GM12892 (cell line): ENCODE measurements around the gene HHAT.

Source experiments
- DNase-seq: peaks from one replicate; pipeline ENCODE4 v3.0.0; 2011; ENCODE audit not compliant: insufficient read length
- FAIRE-seq: peaks from 2 replicates; lab custom pipeline; 2011; peaks lifted over from hg19 to GRCh38; lab: Jason Lieb, UNC
- POLR2A ChIP-seq: IDR thresholded peaks from 2 replicates; pipeline ENCODE4 v1.6.1; 2011; ENCODE audit warnings: low read depth, low read length, control low read depth
- POLR2AphosphoS5 ChIP-seq: IDR thresholded peaks from 2 replicates; pipeline ENCODE4 v1.6.1; 2011; ENCODE audit warnings: low read depth, low read length, control low read depth
- TAF1 ChIP-seq: IDR thresholded peaks from 2 replicates; pipeline ENCODE4 v1.6.1; 2011; ENCODE audit warnings: low read depth, mild to moderate bottlenecking, control low read depth, low read length, borderline replicate concordance

Gene HHAT

DNA sequence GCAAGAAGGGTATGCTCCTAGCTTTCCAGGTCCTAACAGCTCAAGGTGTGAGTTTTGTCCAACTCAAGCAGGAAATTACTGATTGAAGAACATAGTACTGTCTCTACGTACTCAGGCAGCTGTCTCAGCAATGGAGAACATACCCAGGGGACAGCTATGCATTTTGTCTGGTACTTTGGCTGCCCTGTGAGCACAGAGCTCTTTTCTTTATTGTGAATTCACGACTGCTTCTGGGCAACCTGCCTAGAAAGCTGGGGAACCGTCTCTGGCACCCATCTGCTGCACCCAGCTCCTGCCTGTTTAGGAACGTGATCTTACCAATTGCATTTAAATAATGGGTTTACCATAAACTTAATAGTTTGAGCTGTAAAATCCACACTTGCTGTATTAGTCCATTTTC, 258.1 kb downstream of the HHAT start:
- TF ChIP-seq POLR2AphosphoS5 (no peak), TAF1 (no peak), POLR2A (no peak)
- no peak for DNase-seq
- no peak for FAIRE-seq

DNA sequence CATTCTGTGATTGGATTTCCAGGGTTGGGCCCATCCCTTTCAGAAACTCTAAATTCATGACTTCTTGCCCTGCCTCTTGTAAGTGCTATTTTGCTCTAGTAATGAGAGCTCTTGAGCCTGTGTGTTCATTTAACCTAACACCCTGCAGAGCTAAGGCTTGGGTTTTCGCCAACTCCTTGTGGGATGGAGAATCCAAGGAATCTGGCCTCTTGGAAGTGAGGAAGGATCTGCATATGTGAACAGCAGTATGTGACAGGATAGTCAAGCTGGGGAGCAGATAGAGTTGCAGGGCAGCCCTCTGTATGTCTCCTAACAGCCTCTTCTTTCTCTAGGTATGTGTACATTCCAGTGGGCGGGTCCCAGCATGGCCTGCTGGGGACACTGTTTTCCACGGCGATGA, 258.9 kb downstream of the HHAT start:
- DNase-seq (no peak), FAIRE-seq (no peak)
- TF ChIP-seq TAF1 (no peak), POLR2A (no peak)

- no peak for FAIRE-seq
- no peak for DNase-seq
Observed at GRCh38 chr1:210588357-210588756, 259.7 kb downstream of the HHAT start.

GRCh38 chr1:210588946-210589345, 260.2 kb downstream of the HHAT start:
- no peak for TF ChIP-seq POLR2AphosphoS5
- no peak for TF ChIP-seq TAF1
- no peak for TF ChIP-seq POLR2A
- DNase-seq (no peak), FAIRE-seq (no peak)

More at GRCh38 chr1:210588357-210588756, 259.7 kb downstream of the HHAT start:
- no peak for TF ChIP-seq POLR2A
- TF ChIP-seq TAF1, result no peak
- TF ChIP-seq POLR2AphosphoS5, result no peak

- no peak for FAIRE-seq
- TF ChIP-seq POLR2AphosphoS5, result no peak
- TF ChIP-seq POLR2A, result no peak
- no peak for TF ChIP-seq TAF1
Observed at GRCh38 chr1:210591214-210591613, 262.5 kb downstream of the HHAT start.

GRCh38 chr1:210594605-210595004, 265.9 kb downstream of the HHAT start:
- FAIRE-seq, result no peak
- TF ChIP-seq POLR2AphosphoS5, result no peak
- TF ChIP-seq TAF1, result no peak
- no peak for TF ChIP-seq POLR2A
- no peak for DNase-seq

More at GRCh38 chr1:210591214-210591613, 262.5 kb downstream of the HHAT start:
- no peak for DNase-seq

GRCh38 chr1:210596641-210597040, 267.9 kb downstream of the HHAT start:
- TF ChIP-seq TAF1, result no peak
- TF ChIP-seq POLR2A, result no peak
- TF ChIP-seq POLR2AphosphoS5, result no peak
- DNase-seq, result no peak
- no peak for FAIRE-seq

- DNase-seq (no peak), FAIRE-seq (peak; percentile 24)
- TF ChIP-seq TAF1 (no peak), POLR2A (no peak), POLR2AphosphoS5 (no peak)
Observed at GRCh38 chr1:210597555-210598134, 268.9 kb downstream of the HHAT start.

GRCh38 chr1:210598135-210598652, 269.5 kb downstream of the HHAT start:
- TF ChIP-seq POLR2A, result no peak
- TF ChIP-seq POLR2AphosphoS5, result no peak
- no peak for TF ChIP-seq TAF1
- DNase-seq, result no peak
- no peak for FAIRE-seq

- TF ChIP-seq TAF1 (no peak), POLR2AphosphoS5 (no peak)
- no peak for DNase-seq
- FAIRE-seq, result no peak
Observed at GRCh38 chr1:210600421-210601159, 271.9 kb downstream of the HHAT start.

- FAIRE-seq, result no peak
Observed at GRCh38 chr1:210603123-210603522, 274.4 kb downstream of the HHAT start.

DNA sequence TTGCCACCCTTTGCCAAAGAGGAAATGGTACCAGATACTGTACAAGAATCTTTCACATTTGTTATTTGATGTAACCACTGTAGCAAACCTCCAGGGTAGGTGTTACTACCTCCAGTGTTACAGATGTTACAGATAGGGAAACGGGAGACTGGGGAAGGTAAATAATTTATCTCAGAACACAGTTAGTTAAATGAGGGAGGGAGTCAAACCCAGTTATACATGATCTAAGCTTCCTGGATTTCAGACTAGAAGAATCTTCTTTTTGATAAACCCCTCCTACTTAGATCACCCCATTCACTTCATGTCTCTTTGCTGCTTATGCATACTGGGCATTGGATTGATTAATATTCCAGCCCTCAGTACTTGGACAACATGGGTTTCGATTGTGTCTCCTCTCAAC, 276.4 kb downstream of the HHAT start:
- DNase-seq, result no peak
- TF ChIP-seq TAF1 (no peak), POLR2AphosphoS5 (no peak), POLR2A (no peak)
- FAIRE-seq, result no peak

More at GRCh38 chr1:210603123-210603522, 274.4 kb downstream of the HHAT start:
- TF ChIP-seq POLR2A, result no peak
- no peak for TF ChIP-seq POLR2AphosphoS5
- TF ChIP-seq TAF1, result no peak
- DNase-seq, result no peak

DNA sequence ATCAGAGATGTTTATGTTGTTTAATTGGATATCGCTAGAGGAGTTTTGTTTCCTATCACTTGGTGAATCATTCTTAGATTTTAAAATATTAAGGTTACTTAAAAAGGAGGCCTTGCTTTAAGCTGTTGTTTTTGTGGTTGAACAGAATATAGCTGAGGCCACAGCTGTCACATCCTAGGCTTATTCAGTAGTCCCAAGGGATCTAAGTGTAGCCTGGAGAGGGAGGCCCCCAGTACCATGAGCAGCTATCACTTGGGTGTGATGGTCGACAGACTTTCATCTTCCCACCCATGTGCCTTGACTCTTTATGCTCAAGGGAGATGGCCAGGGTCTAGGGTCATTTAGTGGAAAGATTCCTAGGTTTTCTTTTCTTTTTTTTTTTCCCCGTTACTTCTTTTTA, 278.7 kb downstream of the HHAT start:
- no peak for DNase-seq
- FAIRE-seq, result no peak
- TF ChIP-seq TAF1 (no peak), POLR2AphosphoS5 (no peak), POLR2A (no peak)
